Mesendoderm (in vitro differentiated cells): ENCODE data around the gene MAP7D3.

Source experiments
- DNase-seq: peaks from one replicate; pipeline ENCODE4 v3.0.0; 2013
- H2AK5ac ChIP-seq: 2 replicates; pipeline ENCODE4 v1.6.1; 2013; ENCODE audit warnings: low read length, inconsistent platforms
- H2BK120ac ChIP-seq: 2 replicates; pipeline ENCODE4 v1.6.1; 2013; ENCODE audit warnings: low read depth, mild to moderate bottlenecking, low read length, moderate library complexity, mixed read lengths
- H2BK15ac ChIP-seq: replicated peaks from 2 replicates; pipeline ENCODE4 v1.6.1; 2013; ENCODE audit warnings: low read depth, mild to moderate bottlenecking, moderate library complexity
- H2BK5ac ChIP-seq: 2 replicates; pipeline ENCODE4 v1.6.1; 2013; ENCODE audit warnings: low read length, inconsistent platforms
- H3K18ac ChIP-seq: 2 replicates; pipeline ENCODE4 v1.6.1; 2013; ENCODE audit warnings: mild to moderate bottlenecking, low read length, mixed read lengths
- H3K23ac ChIP-seq: one replicate; pipeline ENCODE4 v1.6.1; 2013; ENCODE audit warnings: low read length
- H3K27ac ChIP-seq: 2 replicates; pipeline ENCODE4 v1.5.1; 2013; ENCODE audit warnings: low read depth, mild to moderate bottlenecking, inconsistent platforms, low read length, moderate library complexity
- H3K27me3 ChIP-seq: 2 replicates; pipeline ENCODE4 v1.6.1; 2013; ENCODE audit warnings: low read length, control low read depth, mild to moderate bottlenecking, inconsistent platforms; ENCODE audit not compliant: insufficient read depth, poor library complexity
- H3K36me3 ChIP-seq: 2 replicates; pipeline ENCODE4 v1.6.1; 2013; ENCODE audit warnings: low read length, inconsistent platforms; ENCODE audit not compliant: control insufficient read depth, insufficient read depth
- H3K4ac ChIP-seq: one replicate; pipeline ENCODE4 v1.6.1; 2013; ENCODE audit warnings: low read depth, mild to moderate bottlenecking, low read length, moderate library complexity
- H3K4me1 ChIP-seq: 2 replicates; pipeline ENCODE4 v1.6.1; 2013; ENCODE audit warnings: low read depth, low read length, inconsistent platforms; ENCODE audit not compliant: control insufficient read depth
- H3K4me2 ChIP-seq: 2 replicates; pipeline ENCODE4 v1.6.1; 2013; ENCODE audit warnings: low read length
- H3K4me3 ChIP-seq: 2 replicates; pipeline ENCODE4 v1.5.1; 2013; ENCODE audit warnings: mild to moderate bottlenecking, low read length
- H3K56ac ChIP-seq: one replicate; pipeline ENCODE4 v1.6.1; 2013; ENCODE audit warnings: low read length
- H3K79me1 ChIP-seq: 2 replicates; pipeline ENCODE4 v1.6.1; 2013; ENCODE audit warnings: low read length, inconsistent platforms
- H3K79me2 ChIP-seq: 2 replicates; pipeline ENCODE4 v1.6.1; 2013; ENCODE audit warnings: mild to moderate bottlenecking, low read length; ENCODE audit not compliant: control insufficient read depth, insufficient read depth
- H3K9ac ChIP-seq: 2 replicates; pipeline ENCODE4 v1.6.1; 2013; ENCODE audit warnings: low read length, inconsistent platforms
- H4K5ac ChIP-seq: one replicate; pipeline ENCODE4 v1.6.1; 2013; ENCODE audit warnings: low read length
- H4K8ac ChIP-seq: one replicate; pipeline ENCODE4 v1.6.1; 2013; ENCODE audit warnings: low read depth, mild to moderate bottlenecking, control low read depth, low read length, moderate library complexity
- WGBS: extraction: QIAGEN DNeasy Blood & Tissue Kit; methylation state at CpG from one replicate; pipeline ENCODE4 v1.1.7; 2013; ENCODE audit warnings: low lambda C conversion rate, missing lambda C conversion rate; ENCODE audit not compliant: insufficient coverage; ENCODE audit errors: extremely low coverage; 5-methylcytosine and 5-hydroxymethylcytosine counted together

The MAP7D3 gene

DNA sequence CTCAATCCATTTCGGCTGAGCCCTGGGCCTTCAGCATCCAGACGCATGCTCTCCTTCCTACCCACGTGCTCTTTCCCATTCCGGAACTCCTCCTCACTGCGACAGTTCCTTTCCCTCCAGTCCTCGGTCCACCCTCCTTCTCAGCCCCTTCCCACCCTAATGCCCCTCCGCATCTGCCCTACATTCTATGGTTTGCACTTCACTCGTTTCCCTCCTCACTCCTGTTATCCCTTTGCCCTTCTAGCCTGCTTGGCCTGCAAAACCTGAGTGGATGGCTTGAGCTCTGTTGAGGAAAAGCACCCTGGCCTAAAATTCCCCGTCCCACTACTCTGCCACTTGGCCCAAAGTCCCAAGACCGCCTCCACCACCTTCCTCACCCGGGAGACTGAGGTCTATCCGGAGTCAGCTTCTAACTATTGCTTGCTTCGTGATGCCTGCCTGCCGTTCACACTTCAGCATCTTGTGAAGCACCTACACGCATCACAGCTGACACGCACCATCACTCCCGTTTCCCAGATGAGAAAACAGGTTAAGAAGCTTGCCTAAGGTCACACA is 38.6 kb downstream of the MAP7D3 start:
- Histone ChIP-seq H3K79me1 (no peaks in the 10 kb centered on the region), H3K9ac (no peak overlapping the region), H2BK120ac (no peak overlapping the region), H3K4ac (no peak overlapping the region), H4K5ac (no peak overlapping the region), H4K8ac (no peak overlapping the region), H3K27me3 (no peaks in the 10 kb centered on the region), H3K27ac (no peak overlapping the region), H3K79me2 (no peaks in the 10 kb centered on the region), H2BK5ac (no peak overlapping the region), H2AK5ac (no peak overlapping the region), H3K36me3 (no peaks in the 10 kb centered on the region), H3K18ac (no peak overlapping the region), H3K56ac (no peak overlapping the region), H2BK15ac (no peak overlapping the region), H3K4me2 (no peak overlapping the region), H3K4me1 (no peaks in the 10 kb centered on the region), H3K23ac (no peak overlapping the region), H3K4me3 (no peak overlapping the region)
- DNase-seq: no peak
- WGBS: no CpG with 5 or more reads among the region's 17 CpGs

GRCh38 chrX:136211766-136212556 is 39.2 kb downstream of the MAP7D3 start:
- Histone ChIP-seq H3K4me3 (no peak overlapping the region), H2BK15ac (no peak overlapping the region), H2BK5ac (no peak overlapping the region), H3K27ac (no peak overlapping the region), H3K56ac (no peak overlapping the region), H3K4me2 (no peak overlapping the region), H3K4me1 (no peaks in the 10 kb centered on the region), H3K27me3 (no peaks in the 10 kb centered on the region), H3K79me2 (no peaks in the 10 kb centered on the region), H3K23ac (no peak overlapping the region), H3K9ac (no peak overlapping the region), H3K36me3 (no peaks in the 10 kb centered on the region), H3K4ac (no peak overlapping the region), H2AK5ac (no peak overlapping the region), H3K79me1 (no peaks in the 10 kb centered on the region), H2BK120ac (no peak overlapping the region), H4K8ac (no peak overlapping the region), H4K5ac (no peak overlapping the region), H3K18ac (no peak overlapping the region)
- no CpG with 5 or more reads among the region's 11 CpGs for WGBS
- DNase-seq: peak; percentile 44

- no peak overlapping the region for H3K23ac ChIP-seq
- WGBS: no CpG with 5 or more reads among the region's 5 CpGs
- H3K4me1 ChIP-seq: no peaks in the 10 kb centered on the region
- no peaks in the 10 kb centered on the region for H3K79me1 ChIP-seq
- H3K36me3 ChIP-seq: no peaks in the 10 kb centered on the region
- no peak for DNase-seq
- no peak overlapping the region for H2BK120ac ChIP-seq
- no peaks in the 10 kb centered on the region for H3K27me3 ChIP-seq
- H3K18ac ChIP-seq: no peak overlapping the region
- H2AK5ac ChIP-seq: no peak overlapping the region
- no peak overlapping the region for H2BK5ac ChIP-seq
- H3K4me2 ChIP-seq: no peak overlapping the region
- H2BK15ac ChIP-seq: no peak overlapping the region
- H3K27ac ChIP-seq: no peak overlapping the region
- no peaks in the 10 kb centered on the region for H3K79me2 ChIP-seq
- H3K56ac ChIP-seq: no peak overlapping the region
- H3K9ac ChIP-seq: no peak overlapping the region
- H3K4ac ChIP-seq: no peak overlapping the region
- no peak overlapping the region for H4K5ac ChIP-seq
- no peak overlapping the region for H3K4me3 ChIP-seq
- no peak overlapping the region for H4K8ac ChIP-seq
These were observed 40.4 kb downstream of the MAP7D3 start for GRCh38 chrX:136210806-136211205.

DNA sequence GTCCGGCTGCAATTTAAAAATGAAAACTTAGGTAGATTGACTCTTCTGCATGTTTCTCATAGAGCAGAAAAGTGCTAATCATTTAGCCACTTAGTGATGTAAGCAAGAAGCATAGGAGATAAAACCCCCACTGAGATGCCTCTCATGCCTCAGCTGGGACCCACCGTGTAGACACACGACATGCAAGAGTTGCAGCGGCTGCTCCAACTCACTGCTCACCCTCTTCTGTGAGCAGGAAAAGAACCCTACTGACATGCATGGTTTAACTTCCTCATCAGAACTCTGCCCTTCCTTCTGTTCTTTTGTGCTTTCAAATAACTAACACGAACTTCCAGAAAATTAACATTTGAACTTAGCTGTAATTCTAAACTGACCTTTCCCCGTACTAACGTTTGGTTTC is 41.0 kb downstream of the MAP7D3 start:
- Histone ChIP-seq H4K8ac (no peak overlapping the region), H3K79me1 (no peaks in the 10 kb centered on the region), H3K36me3 (no peaks in the 10 kb centered on the region), H3K4me3 (no peak overlapping the region), H3K4ac (no peak overlapping the region), H3K27me3 (no peaks in the 10 kb centered on the region), H3K56ac (no peak overlapping the region), H3K4me1 (no peaks in the 10 kb centered on the region), H2BK5ac (no peak overlapping the region), H3K23ac (no peak overlapping the region), H4K5ac (no peak overlapping the region), H2BK15ac (no peak overlapping the region), H3K9ac (no peak overlapping the region), H2AK5ac (no peak overlapping the region), H2BK120ac (no peak overlapping the region), H3K18ac (no peak overlapping the region), H3K79me2 (no peaks in the 10 kb centered on the region), H3K4me2 (no peak overlapping the region), H3K27ac (no peak overlapping the region)
- no peak for DNase-seq
- no CpG with 5 or more reads among the region's 7 CpGs for WGBS

GRCh38 chrX:136209751-136210150 is 41.4 kb downstream of the MAP7D3 start:
- Histone ChIP-seq H2BK5ac (no peak overlapping the region), H2BK120ac (no peak overlapping the region), H4K5ac (no peak overlapping the region), H3K27me3 (no peaks in the 10 kb centered on the region), H3K79me2 (no peaks in the 10 kb centered on the region), H3K4ac (no peak overlapping the region), H3K56ac (no peak overlapping the region), H3K79me1 (no peaks in the 10 kb centered on the region), H3K4me2 (no peak overlapping the region), H3K4me1 (no peaks in the 10 kb centered on the region), H3K27ac (no peak overlapping the region), H3K9ac (no peak overlapping the region), H3K23ac (no peak overlapping the region), H2BK15ac (no peak overlapping the region), H4K8ac (no peak overlapping the region), H2AK5ac (no peak overlapping the region), H3K4me3 (no peak overlapping the region), H3K18ac (no peak overlapping the region), H3K36me3 (no peaks in the 10 kb centered on the region)
- no CpG with 5 or more reads among the region's 9 CpGs for WGBS
- DNase-seq: no peak
